ENCODE data around the gene RFC1.
"Not testable (repeated sequence)": the region's sequence is repeated elsewhere in the genome, so short reads cannot be mapped to it uniquely, and the experiment has no call there.

The RFC1 gene

GRCh38 chr4:39365830-39366771 is at the start of gene RFC1:
Gene RFC1 (minus strand): TSS chr4:39366362. CDS start chr4:39366241, 121 bp downstream.
- peak; percentile 91 for DNase-seq (ENCODE audit: low spot score)

- no peak for DNase-seq (ENCODE audit: low spot score)
Measured at GRCh38 chr4:39415678-39416283, 49.6 kb upstream of the RFC1 start.

- not testable (repeated sequence) for DNase-seq (ENCODE audit: low spot score)
Measured at GRCh38 chr4:39411561-39411960, 45.4 kb upstream of the RFC1 start.

- DNase-seq (ENCODE audit: low spot score): no peak
Measured at GRCh38 chr4:39410415-39410814, 44.3 kb upstream of the RFC1 start.

- no peak for DNase-seq (ENCODE audit: low spot score)
Measured at GRCh38 chr4:39407584-39407885, 41.4 kb upstream of the RFC1 start.

GRCh38 chr4:39406763-39407583 is 40.8 kb upstream of the RFC1 start, which contains the start of gene KLB:
Gene KLB (plus strand): TSS chr4:39406930. CDS start chr4:39406950, 20 bp downstream.
- no peak for DNase-seq (ENCODE audit: low spot score)

GRCh38 chr4:39401640-39402039 is 35.5 kb upstream of the RFC1 start:
- not testable (repeated sequence) for DNase-seq (ENCODE audit: low spot score)

GRCh38 chr4:39394706-39395105 is 28.5 kb upstream of the RFC1 start:
- DNase-seq (ENCODE audit: low spot score): no peak

- DNase-seq (ENCODE audit: low spot score): no peak
Measured at GRCh38 chr4:39390603-39391002, 24.4 kb upstream of the RFC1 start.

- DNase-seq (ENCODE audit: low spot score): no peak
Measured at GRCh38 chr4:39384563-39384962, 18.4 kb upstream of the RFC1 start.

GRCh38 chr4:39383690-39384089 is 17.5 kb upstream of the RFC1 start:
- no peak for DNase-seq (ENCODE audit: low spot score)

GRCh38 chr4:39375478-39375877 is 9.3 kb upstream of the RFC1 start:
- DNase-seq (ENCODE audit: low spot score): no peak

GRCh38 chr4:39371209-39371608 is 5.0 kb upstream of the RFC1 start:
- not testable (repeated sequence) for DNase-seq (ENCODE audit: low spot score)

- no peak for DNase-seq (ENCODE audit: low spot score)
Measured at GRCh38 chr4:39369301-39369700, 3.1 kb upstream of the RFC1 start.

GRCh38 chr4:39367166-39367565 is 1.0 kb upstream of the RFC1 start:
- no peak for DNase-seq (ENCODE audit: low spot score)

GRCh38 chr4:39365360-39365759 is 802 bp downstream of the RFC1 start:
- no peak for DNase-seq (ENCODE audit: low spot score)

GRCh38 chr4:39363773-39364393 is 2.3 kb downstream of the RFC1 start:
- no peak for DNase-seq (ENCODE audit: low spot score)

GRCh38 chr4:39362827-39363226 is 3.3 kb downstream of the RFC1 start:
- no peak for DNase-seq (ENCODE audit: low spot score)

GRCh38 chr4:39360611-39361010 is 5.6 kb downstream of the RFC1 start:
- not testable (repeated sequence) for DNase-seq (ENCODE audit: low spot score)

GRCh38 chr4:39357002-39357401 is 9.2 kb downstream of the RFC1 start:
- no peak for DNase-seq (ENCODE audit: low spot score)

- no peak for DNase-seq (ENCODE audit: low spot score)
Measured at GRCh38 chr4:39354254-39354552, 12.0 kb downstream of the RFC1 start.
